ENCODE results near the gene GRK5.

The GRK5 gene

DNA sequence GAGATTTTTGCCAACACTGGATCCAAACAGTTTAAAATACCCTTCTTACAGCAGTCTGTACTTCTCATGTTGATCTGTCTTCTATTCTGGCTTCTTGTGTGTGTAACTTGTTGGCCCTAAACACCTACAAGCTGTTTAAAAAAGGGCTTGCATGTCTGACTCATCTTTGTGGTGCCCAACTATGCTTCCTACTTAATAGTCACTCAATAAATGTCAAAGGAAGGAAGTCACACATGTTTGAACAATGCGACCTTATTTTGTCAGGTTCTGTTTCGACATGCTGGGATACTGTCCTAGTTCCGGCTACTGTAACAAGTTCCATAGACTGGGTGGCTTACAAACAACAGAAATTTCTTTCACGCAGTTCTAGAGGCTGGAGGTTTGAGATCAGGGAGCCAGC, 9.4 kb upstream of the GRK5 start:
- in situ Hi-C loops (cut with MboI; ENCODE audit: low sequenced_read_pairs) = loop anchor here (10.0 kb wide), 2 partner anchors 217 to 367 kb away; no protein-coding TSS in a partner anchor

DNA sequence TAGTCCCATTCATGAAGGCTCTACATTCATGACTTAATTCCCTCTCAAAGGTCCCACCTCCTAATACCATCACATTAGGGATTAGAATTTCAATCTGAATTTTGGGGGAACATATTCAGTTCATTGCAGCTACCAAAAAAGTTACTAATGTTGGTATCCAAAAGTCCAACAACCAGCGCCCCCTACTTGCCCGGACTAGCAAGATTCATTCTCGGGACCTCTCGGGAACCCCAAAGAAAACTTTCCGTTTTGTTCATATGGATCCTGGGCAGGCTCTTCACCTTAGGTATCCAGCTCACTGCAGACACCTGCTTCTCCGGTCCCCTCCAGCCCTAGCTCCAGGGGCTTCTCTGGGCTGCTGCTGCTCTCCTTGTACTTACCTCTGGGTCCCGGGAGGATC, 8.9 kb upstream of the GRK5 start:
- in situ Hi-C loops (cut with MboI; ENCODE audit: low sequenced_read_pairs) = loop anchor here (10.0 kb wide), 2 partner anchors 216 to 366 kb away; no protein-coding TSS in a partner anchor

DNA sequence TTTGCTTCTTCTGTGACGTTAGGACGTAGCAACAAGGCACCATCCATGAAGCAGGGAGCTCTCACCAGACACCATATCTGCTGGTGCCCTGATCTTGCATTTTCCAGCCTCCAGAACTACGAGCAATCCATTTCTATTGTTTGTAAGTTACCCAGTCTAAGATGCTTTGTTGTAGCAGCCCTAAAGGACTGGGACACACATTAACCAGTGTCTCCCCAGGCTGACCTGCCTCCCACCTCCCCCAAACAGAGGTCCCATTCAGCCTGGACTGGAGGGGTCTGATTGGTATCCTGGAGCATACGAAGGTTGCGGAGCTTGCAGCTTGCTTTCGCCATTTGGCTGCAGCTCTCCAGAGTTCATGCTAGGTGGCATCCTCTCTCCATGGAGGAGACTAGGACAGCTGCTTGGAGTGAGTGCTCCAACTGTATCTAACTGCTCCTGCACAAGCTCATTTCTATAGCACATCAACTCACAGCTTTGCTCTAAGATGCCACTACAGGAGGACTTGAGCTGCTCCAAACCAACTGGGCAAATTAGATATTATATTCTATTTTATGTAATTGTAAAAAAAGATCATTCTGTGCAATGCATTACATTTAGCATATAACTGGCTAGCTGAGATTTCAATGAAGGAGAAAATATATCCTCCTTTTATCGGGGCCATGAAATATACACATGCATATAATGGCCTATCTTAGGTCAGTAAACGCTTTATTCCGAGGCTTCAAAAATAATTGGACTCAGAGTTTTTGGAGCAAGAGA, 8.0 kb upstream of the GRK5 start:
- in situ Hi-C loops (cut with MboI; ENCODE audit: low sequenced_read_pairs) = loop anchor here (10.0 kb wide), 2 partner anchors 215 to 365 kb away; no protein-coding TSS in a partner anchor

DNA sequence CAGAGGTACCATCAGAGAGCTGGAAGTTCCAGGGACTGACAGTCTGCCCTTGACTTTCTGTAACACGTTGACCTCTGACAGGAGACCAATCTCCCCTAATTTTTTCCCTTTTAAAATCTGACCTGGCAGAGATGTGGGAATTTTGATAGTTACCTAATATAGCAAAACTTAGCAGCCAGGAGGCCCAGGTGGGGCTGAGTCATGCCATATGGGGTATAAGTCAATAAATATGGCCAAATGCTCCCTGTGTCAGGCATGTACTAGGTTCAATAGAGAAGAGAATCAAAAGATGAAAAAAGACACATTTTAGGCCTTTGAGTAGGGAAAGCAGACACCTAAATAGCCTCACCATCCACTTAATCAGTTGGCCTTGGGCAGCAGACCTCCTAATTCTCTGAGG, 6.1 kb upstream of the GRK5 start:
- in situ Hi-C loops (cut with MboI; ENCODE audit: low sequenced_read_pairs) = no loop called here

DNA sequence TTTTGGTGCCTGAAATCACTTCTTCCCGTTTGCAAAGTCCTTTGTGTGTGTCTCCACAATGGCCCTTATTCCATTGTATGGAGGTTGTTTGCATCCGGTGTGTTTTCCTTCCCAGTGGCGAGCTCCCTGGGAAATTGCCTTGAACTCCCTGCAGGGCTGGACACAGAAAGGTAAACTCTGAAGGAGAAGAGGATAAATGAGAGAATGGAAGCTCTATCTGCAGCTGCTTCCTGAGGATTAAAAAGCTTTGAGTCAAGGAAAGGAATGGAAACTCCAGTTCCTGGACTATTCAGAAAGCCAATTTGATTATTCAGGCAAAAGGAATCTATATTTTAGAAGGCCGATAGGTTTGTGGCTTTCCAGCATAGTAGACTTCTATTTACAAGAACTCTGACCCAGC, 4.4 kb upstream of the GRK5 start:
- in situ Hi-C loops (cut with MboI; ENCODE audit: low sequenced_read_pairs) = no loop called here

DNA sequence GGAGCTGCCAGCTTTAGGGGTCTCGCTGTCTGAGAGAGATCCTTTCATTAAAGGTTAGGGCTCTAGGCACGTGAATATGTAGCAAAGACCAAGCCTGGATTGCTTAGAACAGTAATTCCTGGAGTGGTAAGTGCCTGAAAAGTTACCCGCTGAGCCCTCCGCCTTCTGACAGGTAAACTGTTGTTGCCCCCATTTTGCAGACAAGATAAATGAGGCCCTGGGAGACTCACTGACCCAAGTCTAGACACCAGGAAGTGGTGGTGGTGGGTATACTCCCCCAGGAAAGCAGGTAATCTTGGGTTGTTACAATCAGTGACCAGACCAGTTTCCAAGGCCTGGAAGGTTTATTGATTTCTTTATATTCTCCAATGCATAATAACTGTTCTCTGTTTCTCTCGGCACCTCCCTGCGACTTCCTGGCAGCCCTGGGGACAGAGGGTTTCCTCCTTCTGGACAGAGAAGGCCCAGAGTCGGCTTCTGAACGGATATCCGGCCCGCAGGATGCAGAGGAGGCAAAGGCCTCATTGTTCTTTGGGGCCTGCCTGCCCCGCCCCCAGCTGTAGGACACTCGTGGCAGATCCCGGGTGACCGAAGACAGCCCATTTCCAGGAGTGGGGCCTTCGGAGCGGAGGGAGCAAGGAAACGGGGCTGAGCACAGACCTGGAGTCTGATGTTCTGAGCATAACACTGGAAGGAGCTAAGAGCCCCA, 1.3 kb upstream of the GRK5 start:
- in situ Hi-C loops (cut with MboI; ENCODE audit: low sequenced_read_pairs) = no loop called here

DNA sequence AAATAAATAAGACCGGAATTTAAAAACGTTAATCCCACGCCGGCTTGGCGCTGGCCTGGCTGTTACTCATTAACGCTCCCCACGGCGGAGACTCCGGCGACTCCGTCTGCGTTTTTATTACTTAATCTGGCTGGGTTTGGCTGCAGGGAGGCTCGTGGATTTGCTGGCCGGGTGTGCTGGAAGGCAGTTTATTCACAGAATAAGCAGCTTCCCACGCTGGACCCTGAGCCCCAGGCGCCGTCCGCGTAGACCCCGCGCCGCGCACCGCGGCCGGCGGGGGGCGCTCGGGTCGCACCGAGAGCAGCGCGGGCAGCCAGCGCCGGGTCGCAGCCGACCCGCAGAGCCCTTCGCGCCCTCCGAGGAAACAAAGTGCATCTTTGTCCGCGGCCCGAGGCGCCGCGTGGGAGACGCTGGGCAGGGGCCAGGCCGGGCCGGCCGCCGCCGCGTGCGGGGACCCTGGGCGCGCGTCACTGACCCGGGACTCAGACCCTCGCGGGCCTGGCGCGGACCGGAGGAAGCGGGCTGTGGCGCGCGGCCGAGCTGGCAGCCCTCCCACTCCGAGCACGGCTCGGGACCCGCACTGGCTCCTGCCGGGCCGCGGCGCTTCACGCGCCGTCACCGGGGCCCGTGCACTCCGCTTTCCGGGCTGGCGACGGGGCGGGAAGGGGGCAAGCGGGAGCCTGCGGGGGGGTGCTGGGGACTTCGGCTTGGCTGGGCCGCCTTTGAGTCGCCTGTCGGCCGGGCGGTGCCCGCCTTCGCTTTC, 587 bp upstream of the GRK5 start:
- in situ Hi-C loops (cut with MboI; ENCODE audit: low sequenced_read_pairs) = no loop called here

DNA sequence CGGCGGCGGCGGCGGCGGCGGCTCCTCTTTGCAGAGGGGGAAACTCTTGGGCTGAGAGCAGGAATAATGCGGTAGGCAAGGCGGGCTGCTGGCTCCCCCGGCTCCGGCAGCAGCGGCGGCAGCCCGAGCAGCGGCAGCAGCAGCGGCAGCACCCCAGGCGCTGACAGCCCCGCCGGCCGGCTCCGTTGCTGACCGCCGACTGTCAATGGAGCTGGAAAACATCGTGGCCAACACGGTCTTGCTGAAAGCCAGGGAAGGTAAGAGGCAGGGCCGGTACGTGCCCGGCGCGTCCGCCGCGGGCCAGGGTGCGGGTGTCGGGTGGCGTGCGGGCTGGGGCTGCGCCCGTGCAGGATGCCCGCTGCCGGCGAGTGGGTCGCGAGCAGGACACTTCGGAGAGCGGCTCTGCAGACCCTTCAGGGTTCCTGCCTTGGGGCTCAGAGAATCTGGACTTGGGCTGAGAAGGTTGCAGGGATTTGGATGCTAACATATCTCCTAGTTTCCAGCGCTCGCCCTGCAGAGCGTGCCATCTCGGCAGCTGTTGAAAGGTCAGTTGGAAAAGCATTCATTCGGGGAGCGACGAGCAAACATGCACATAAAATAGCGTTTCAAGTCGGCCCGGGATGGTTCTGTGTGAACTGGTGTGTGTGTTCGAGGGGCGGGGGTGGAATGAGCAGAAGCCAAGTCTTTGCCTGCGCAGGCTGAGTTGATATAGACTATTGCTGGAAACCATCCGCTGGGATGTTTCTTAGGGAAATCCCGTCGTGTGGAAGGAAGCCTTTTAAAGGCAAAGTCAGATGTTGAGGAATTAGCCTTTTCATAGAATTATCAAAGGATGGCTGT, 562 bp downstream of the GRK5 start:
- in situ Hi-C loops (cut with MboI; ENCODE audit: low sequenced_read_pairs) = no loop called here

DNA sequence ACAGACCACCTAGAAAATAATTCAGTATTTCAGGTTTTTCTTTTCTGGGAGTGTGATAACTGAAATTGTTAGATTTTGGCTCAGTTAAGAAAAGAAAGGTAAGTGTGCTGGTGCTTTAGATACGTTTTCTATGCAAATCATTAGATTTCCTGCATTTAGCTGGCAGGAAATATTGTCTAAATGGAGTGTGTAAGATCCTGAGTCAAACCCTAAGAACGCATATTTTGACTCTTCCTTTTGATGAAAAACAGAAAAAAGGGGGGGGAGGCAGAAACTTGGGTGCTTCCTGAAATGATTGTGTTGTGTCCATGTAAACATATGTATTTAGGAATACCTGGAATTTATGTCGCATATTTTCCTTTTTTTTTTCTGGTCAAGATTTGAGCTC, 1.2 kb downstream of the GRK5 start:
- in situ Hi-C loops (cut with MboI; ENCODE audit: low sequenced_read_pairs) = no loop called here

DNA sequence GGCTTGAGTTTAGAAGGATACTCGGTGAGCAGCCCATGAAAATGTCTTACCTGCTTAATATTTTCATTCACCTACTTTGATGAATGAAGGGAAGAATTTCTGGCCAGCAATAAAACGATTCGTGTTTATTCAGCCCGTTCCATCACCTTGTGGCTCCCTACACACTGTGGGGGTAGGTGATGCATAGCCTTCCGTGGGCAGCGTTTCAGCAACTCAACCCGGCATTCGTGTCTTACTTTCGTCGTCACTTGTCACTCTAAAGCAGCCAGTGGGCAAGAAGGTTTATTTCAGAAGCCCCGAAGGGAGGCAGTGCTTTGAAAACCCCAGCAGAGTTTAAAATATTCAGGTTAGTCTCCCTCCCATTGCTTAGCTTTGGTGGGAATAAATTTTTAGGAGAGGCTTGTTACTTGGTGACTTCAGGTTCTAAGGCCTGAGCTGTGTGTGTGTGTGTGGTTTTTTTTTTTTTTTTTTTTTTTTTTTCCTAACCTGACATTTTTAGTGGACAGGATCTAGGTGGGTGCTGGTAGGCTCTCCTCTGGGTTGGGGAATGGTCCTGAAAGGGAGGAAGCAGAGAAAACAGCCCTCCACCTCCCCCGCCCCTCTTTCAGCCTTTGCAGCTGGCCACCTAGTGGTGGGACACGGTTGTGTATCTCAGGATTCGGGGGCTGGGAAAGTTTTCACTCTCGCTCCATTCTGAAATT, 1.8 kb downstream of the GRK5 start:
- in situ Hi-C loops (cut with MboI; ENCODE audit: low sequenced_read_pairs) = no loop called here

DNA sequence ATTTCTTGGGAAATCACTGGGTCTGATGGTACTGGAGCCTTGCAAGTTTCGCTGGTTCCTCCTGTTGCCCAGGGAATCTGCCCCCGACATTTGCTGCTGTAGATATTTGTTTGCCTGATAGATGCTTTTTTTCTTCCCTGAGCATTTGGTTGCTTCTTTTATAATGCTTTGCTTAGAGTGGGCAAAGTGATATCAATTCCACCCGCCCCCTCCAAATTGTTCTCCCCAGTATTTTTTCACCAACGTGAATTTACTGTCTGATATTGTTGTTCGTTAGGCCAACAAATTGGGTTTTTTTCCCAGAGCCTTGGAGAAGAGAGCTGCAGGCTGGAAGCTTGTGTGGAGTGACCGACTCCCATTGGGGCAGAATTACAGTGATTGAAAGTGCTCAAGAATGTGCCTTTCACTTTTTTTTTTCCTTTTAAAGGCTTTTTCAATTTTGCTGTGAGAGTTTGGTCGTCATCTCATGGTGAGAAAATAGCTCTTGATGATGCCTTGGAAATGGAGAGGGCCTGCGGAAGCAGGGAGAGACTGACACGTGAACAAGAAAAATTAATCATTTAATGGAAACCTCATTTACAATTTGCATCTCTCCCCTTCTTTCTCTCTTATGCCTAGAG, 2.5 kb downstream of the GRK5 start:
- in situ Hi-C loops (cut with MboI; ENCODE audit: low sequenced_read_pairs) = no loop called here

DNA sequence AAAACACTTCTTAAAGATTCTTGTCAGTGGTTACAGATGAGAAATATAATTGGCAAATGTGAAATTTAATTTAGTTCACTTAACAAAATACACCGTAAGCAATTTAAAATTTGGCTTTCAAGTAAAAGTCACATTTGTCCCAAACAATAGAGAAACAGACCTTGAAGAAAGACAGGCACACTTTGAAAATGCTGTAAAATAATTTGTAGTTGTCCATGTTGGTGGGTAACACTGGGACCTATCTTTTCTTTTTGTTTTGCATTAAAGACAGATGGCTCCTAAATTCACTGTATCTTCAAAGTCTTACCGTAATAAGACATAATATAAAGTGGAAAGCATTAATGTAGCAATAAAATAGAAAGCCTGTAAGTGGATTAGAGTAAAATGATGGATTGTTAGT, 3.3 kb downstream of the GRK5 start:
- in situ Hi-C loops (cut with MboI; ENCODE audit: low sequenced_read_pairs) = no loop called here

DNA sequence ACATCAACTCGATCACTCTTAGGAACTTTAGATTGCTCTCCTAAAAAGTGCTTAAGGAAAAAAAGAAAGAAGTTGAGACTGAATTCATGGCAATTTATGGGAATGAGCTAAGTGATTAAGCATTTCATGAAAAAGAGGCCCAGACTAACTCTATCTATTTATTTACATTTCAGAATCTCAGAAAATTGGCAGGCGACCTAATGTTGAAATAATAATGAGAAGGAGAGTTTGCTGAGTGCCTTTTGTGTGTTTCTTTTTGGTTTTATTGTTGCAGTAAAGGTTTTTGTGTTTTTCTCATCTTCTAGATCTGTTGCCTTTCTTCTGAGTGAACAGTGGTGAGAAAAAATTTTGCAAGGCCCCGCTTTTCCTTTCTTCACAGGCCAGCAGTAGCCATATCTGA, 3.8 kb downstream of the GRK5 start:
- in situ Hi-C loops (cut with MboI; ENCODE audit: low sequenced_read_pairs) = no loop called here

DNA sequence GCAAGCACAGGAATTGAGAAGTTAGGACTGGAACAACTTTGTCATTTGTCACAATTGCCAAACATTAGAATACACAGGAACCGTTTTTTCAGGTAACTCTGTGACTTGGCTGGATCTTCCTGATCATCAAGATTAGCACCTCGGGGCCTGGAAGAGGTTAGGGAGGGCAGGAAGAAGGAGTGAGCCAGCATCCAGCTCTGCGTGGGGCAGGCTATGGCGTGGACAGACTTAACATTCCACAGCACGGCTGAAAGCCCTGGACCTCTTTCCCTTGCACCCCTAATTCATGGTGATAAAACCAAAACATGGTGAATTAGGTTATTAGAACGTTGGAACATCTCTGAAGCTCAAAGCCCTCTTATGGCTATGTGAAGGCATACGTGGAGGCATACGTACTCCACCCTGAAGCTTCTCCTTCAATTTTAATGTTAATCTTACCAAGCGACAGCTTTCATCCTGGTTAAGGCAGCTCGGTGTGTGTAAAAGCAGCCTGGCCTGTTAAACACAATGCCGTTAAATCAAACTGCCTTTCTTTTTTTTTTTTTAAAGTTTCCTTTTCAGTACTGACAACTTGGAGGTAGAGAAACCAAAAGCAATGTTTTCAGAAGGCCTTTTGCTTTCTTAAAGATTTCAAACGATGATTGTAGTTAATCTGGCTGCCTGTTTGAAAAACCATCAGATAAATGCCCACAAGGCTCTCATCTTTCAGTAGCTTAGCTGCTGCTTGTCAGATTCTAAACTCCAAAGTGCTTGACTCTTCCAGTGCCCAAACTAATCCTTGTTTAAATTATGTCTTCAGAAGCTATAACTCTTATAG, 4.5 kb downstream of the GRK5 start:
- in situ Hi-C loops (cut with MboI; ENCODE audit: low sequenced_read_pairs) = no loop called here

DNA sequence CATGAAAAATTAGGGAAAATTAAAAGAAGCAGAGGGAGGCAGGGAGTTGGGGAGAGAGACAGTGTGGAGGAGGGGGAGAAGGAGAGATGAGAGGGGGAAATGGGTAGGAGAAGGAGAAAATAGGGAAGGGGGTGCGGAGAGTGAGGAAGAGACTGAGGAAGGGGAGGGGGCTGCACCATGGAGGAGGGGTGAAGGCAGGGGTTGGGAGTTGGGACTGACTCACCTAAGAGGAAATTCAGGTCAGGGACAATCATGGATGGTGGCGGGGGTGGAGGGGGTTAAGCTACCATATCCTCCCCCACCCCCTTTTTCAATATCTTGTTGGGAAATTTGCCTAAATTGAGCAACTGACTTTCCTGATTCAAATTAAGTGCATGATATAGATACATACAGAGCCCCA, 8.0 kb downstream of the GRK5 start:
- in situ Hi-C loops (cut with MboI; ENCODE audit: low sequenced_read_pairs) = no loop called here

DNA sequence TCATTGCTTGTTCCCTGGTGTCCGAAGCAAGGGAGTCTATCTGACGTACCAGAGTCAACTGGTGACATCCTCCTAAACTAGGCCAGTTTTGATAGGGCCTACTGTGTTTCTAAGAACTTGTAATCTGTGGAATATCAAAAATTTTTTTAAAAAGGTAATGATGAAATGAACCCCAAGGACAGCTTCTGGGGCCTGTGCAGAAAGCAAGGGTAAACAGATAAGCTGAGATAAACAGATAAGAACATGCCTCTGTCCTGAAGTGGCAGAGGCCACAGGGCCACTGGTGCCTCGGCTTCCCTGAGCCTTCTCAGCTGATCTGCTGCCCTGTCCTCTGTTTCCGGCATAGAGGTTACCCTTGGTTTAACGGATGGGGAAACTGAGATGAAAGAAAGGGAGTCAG, 8.8 kb downstream of the GRK5 start:
- in situ Hi-C loops (cut with MboI; ENCODE audit: low sequenced_read_pairs) = no loop called here

DNA sequence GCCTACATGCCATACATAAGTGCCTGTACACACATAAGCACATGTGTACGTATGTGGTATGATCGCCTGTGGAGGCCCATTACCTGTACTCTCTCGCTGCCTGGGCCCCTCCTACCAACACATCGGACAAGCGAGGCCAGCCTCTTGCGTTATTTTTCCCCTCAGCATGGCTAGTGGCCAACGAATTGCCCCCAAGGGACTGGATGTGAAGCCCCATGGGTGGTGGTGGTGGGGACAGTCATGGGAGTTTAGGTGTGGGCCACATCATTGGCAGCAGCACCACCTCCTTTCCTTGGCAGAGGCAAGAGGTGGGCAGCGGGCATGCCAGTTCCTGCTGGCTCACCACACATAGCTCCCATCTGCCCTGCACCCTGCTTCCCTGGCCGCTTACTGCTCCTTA, 10.0 kb downstream of the GRK5 start:
- in situ Hi-C loops (cut with MboI; ENCODE audit: low sequenced_read_pairs) = no loop called here

DNA sequence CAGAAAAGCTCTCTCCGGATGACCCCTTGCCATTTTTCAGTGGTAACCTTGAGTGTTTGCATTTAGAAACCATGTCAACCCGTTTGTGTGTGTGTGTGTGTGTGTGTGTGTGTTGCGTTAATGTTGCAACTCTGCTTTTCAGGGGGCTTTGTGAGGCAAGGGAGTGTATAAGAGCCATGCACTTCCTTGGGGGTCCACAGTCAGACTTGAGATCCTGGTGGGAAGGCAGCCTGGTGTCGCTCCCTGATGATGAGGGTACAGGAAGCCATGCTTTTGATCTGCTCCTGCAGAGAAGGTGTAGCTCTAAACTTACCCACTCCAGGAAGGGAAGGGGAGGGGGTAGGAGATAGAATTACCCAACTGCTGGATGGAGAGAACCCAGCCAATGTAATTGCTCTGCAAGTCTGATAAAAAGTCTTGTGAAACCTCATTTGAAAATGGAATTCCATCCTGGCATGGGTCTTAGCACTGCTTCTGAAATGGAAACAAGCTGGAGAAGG, 10.7 kb downstream of the GRK5 start:
- in situ Hi-C loops (cut with MboI; ENCODE audit: low sequenced_read_pairs) = no loop called here

DNA sequence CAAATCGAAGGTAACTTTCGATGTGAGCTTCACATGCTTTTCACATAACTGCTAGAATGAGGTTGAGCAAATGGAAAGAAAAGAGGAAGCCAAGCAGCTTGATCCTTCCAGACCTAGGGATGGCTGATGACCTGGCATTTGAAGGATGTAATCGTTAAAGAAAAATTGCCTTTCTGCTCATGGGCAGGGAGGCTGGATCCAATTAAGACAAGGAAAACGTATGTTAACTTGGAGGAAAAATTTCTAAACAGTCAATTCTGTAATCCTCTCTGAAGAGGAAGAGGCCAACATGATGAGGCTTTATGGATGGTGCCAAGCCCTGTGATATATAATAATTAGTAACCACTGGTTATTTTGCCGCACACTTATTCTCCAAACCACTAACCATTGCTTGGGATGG, 12.5 kb downstream of the GRK5 start:
- in situ Hi-C loops (cut with MboI; ENCODE audit: low sequenced_read_pairs) = no loop called here

Measured in HL-60/S4 (cell line).